Measurements from ENCODE around the gene PDZD2.

- TF ChIP-seq CTCF (IDR thresholded peaks at IDR 0.05) = no peak
- TF ChIP-seq POLR2A (IDR thresholded peaks at IDR 0.05; ENCODE audit: low read depth) = no peak
- TF ChIP-seq EP300 (IDR thresholded peaks at IDR 0.05) = no peak
Measured at GRCh38 chr5:32095261-32095671, 456.3 kb downstream of the PDZD2 start.

All from esophagus muscularis mucosa (tissue), 4 donors.